Liver (tissue), 9 donors: Measurements from ENCODE around the gene ABHD14A. TPM values are rescaled to one million over a fixed set of nuclear protein-coding genes. Genes with fewer than 3 reads are reported as not detected.

Experiments
- DNase-seq: peaks from one replicate; pipeline ENCODE4 v3.0.0-alpha.2; 2017; ENCODE audit warnings: low spot score
- H3K27ac ChIP-seq, 2 donors: one replicate each; pipeline ENCODE4 v1.7.0; 2013; ENCODE audit warnings: inconsistent platforms in 2 of 2, low read length in 2 of 2, control low read depth in 1 of 2, low read depth in 1 of 2, mild to moderate bottlenecking in 1 of 2
- H3K27me3 ChIP-seq, 4 donors: one replicate each; pipeline versions ENCODE4 v1.6.1 to v1.7.0; 2013; ENCODE audit warnings: low read length in 3 of 4, inconsistent platforms in 1 of 4, mild to moderate bottlenecking in 1 of 4, moderate library complexity in 1 of 4; ENCODE audit not compliant: control insufficient read depth in 4 of 4, insufficient read depth in 4 of 4
- H3K36me3 ChIP-seq, 4 donors: one replicate each; pipeline versions ENCODE4 v1.6.1 to v1.7.0; 2013; ENCODE audit warnings: low read length in 3 of 4, mild to moderate bottlenecking in 3 of 4, low read depth in 1 of 4, moderate library complexity in 1 of 4; ENCODE audit not compliant: control insufficient read depth in 4 of 4, insufficient read depth in 3 of 4
- H3K4me1 ChIP-seq, 4 donors: one replicate each; pipeline versions ENCODE4 v1.6.1 to v1.7.0; 2013; ENCODE audit warnings: low read length in 3 of 4, mild to moderate bottlenecking in 3 of 4, moderate library complexity in 1 of 4; ENCODE audit not compliant: control insufficient read depth in 4 of 4, insufficient read depth in 4 of 4
- H3K4me3 ChIP-seq, 3 donors: one replicate each; pipeline versions ENCODE4 v1.6.1 to v1.7.0; 2013; ENCODE audit warnings: low read length in 3 of 3, control low read depth in 1 of 3, low read depth in 1 of 3, mild to moderate bottlenecking in 1 of 3
- H3K9ac ChIP-seq, 2 donors: one replicate each; pipeline ENCODE4 v1.7.0; 2013; ENCODE audit warnings: low read length in 2 of 2, mild to moderate bottlenecking in 2 of 2, moderate library complexity in 2 of 2, control low read depth in 1 of 2, low read depth in 1 of 2
- H3K9me3 ChIP-seq, 4 donors: one replicate each; pipeline versions ENCODE4 v1.6.1 to v1.7.0; 2013; ENCODE audit warnings: low read length in 3 of 4; ENCODE audit not compliant: control insufficient read depth in 4 of 4
- ATF3 ChIP-seq: IDR thresholded peaks from 2 replicates; pipeline ENCODE4 v1.6.1; 2016; ENCODE audit warnings: antibody characterized with exemption
- EGR1 ChIP-seq, 2 donors: IDR thresholded peaks; 2 replicates each; pipeline ENCODE4 v1.6.1; 2016 to 2018; ENCODE audit warnings: antibody characterized with exemption in 2 of 2, low read depth in 2 of 2
- FOXA1 ChIP-seq: IDR thresholded peaks from 2 replicates; pipeline ENCODE4 v1.6.1; 2016; ENCODE audit warnings: antibody characterized with exemption
- FOXA2 ChIP-seq: IDR thresholded peaks from 2 replicates; pipeline ENCODE4 v1.6.1; 2016; ENCODE audit warnings: antibody characterized with exemption
- GABPA ChIP-seq, 2 donors: IDR thresholded peaks in 1 of 2; conservative IDR thresholded peaks in 1 of 2; 2 replicates each; pipeline ENCODE4 v1.6.1; 2016; ENCODE audit warnings: antibody characterized with exemption in 2 of 2, mild to moderate bottlenecking in 1 of 2, moderate library complexity in 1 of 2
- HNF4A ChIP-seq, 2 donors: conservative IDR thresholded peaks; 2 replicates each; pipeline ENCODE4 v1.6.1; 2016; ENCODE audit warnings: antibody characterized with exemption in 2 of 2, mild to moderate bottlenecking in 2 of 2
- HNF4G ChIP-seq: IDR thresholded peaks from 2 replicates; pipeline ENCODE4 v1.6.1; 2016; ENCODE audit warnings: antibody characterized with exemption
- NR2F2 ChIP-seq: IDR thresholded peaks from 2 replicates; pipeline ENCODE4 v1.6.1; 2016; ENCODE audit warnings: antibody characterized with exemption
- RAD21 ChIP-seq, 2 donors: IDR thresholded peaks; 2 replicates each; pipeline ENCODE4 v1.6.1; 2016; ENCODE audit warnings: antibody characterized with exemption in 2 of 2, mild to moderate bottlenecking in 2 of 2
- REST ChIP-seq: IDR thresholded peaks from 2 replicates; pipeline ENCODE4 v1.6.1; 2016; ENCODE audit warnings: antibody characterized with exemption, mild to moderate bottlenecking
- RXRA ChIP-seq, 2 donors: IDR thresholded peaks; 2 replicates each; pipeline ENCODE4 v1.6.1; 2017 to 2018; ENCODE audit warnings: antibody characterized with exemption in 2 of 2, mild to moderate bottlenecking in 1 of 2
- SP1 ChIP-seq: IDR thresholded peaks from 2 replicates; pipeline ENCODE4 v1.6.1; 2018; ENCODE audit warnings: antibody characterized with exemption, mild to moderate bottlenecking
- TAF1 ChIP-seq: conservative IDR thresholded peaks from 2 replicates; pipeline ENCODE4 v1.6.1; 2016; ENCODE audit warnings: antibody characterized with exemption, mild to moderate bottlenecking
- YY1 ChIP-seq: IDR thresholded peaks from 2 replicates; pipeline ENCODE4 v1.6.1; 2016; ENCODE audit warnings: antibody characterized with exemption, mild to moderate bottlenecking
- WGBS: extraction: QIAGEN DNeasy Blood & Tissue Kit; methylation state at CpG from one replicate; pipeline ENCODE4 v1.1.7; 2013; 5-methylcytosine and 5-hydroxymethylcytosine counted together
- polyA plus RNA-seq, 2 donors: library from polyadenylated mRNA; stranded (reverse) in 1 of 2; unstranded in 1 of 2; fragments of 200-250 nt in 1 of 2; fragments of >200 nt in 1 of 2; fragmentation: Nextera tagmentation in 1 of 2; extraction: Ambion mirVana in 1 of 2; gene quantifications; one replicate each; pipeline versions ENCODE4 v1.2.1 to v1.2.3, GENCODE V29; 2013 to 2015
- total RNA-seq, 2 donors: library from RNA; depleted of rRNA; stranded (reverse); fragments of >200 nt; gene quantifications; one replicate each; pipeline ENCODE4 v1.2.3, GENCODE V29; 2014
- TF ChIP-seq, protein P1 (sequence below): fragments of 150-350 bp; IDR thresholded peaks from 2 replicates; pipeline ENCODE4 v1.5.1; 2017; ENCODE audit warnings: improper control_type of control experiment, low read depth, low read length; ENCODE audit not compliant: missing input control
- TF ChIP-seq, protein P2 (sequence below): IDR thresholded peaks from 2 replicates; pipeline ENCODE4 v1.6.1; 2016; ENCODE audit warnings: antibody characterized with exemption
- TF ChIP-seq, protein P3 (sequence below): IDR thresholded peaks from 2 replicates; pipeline ENCODE4 v1.6.1; 2016; ENCODE audit warnings: antibody characterized with exemption
- donor health status: healthy.
- donor health status: healthy.
- donor health status: healthy.
- donor health status: healthy.
- donor health status: healthy.

ABHD14A gene
- total and polyA plus RNA-seq, 4 donors, result 8.2 to 19.9 (median 13.4) TPM

DNA sequence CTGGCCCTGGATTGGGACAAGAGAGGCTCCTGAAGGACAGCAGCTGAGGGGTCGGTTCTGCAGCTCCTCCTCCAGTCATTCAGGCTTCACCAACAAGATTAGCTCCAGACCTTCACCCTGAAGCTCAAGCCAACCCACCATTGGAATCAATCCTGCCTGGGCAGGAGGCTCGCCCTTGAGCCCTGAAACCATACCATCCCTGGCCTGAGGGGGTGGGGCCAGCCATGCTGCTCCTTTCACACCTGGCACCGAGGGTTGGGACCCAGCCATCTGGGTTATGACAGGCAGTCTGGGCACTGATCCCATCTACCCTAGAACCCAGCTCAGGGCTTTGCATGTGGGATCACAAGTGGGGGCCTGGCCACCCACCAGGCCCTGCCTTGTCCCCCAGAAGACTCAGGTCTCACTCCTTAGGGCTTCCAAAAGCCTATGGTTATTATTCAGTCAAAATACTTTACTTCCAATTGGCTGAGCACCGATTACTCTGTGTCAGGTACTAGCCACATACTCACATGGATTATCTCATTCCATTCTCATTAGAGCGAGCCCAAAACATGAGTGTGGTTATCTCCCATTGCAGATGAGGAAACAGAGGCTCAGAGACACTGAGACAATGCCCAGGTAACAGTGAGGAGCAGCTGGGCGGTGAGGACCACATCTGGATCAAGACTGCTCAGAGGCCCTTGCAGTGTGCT, 4.1 kb upstream of the ABHD14A start:
- DNase-seq, result no peak
- H3K4me1 ChIP-seq, result peaks cover 16 to 64% (median 57%) of the 10 kb centered on the region in 4 donors
- H3K27ac ChIP-seq, result peak overlapping the region in 1 of 2 donors; percentile 29
- H3K9ac ChIP-seq, result no peak overlapping the region
- H3K4me3 ChIP-seq, result no peak overlapping the region
- WGBS, result 46% methylated on average over 6 of the region's 6 CpGs
- no peaks in the 10 kb centered on the region for H3K36me3 ChIP-seq
- H3K9me3 ChIP-seq, result no peaks in the 10 kb centered on the region
- TF ChIP-seq TAF1 (no peak), REST (no peak), HNF4A (conservative IDR thresholded peaks at IDR 0.05) (peak in 1 of 2 donors; percentile 29), FOXA2 (no peak), FOXA1 (no peak), HNF4G (no peak), EGR1 (IDR thresholded peaks at IDR 0.05; ENCODE audit: low read depth in 2 of 2) (no peak), SP1 (no peak)
- TF ChIP-seq, protein P1, sequence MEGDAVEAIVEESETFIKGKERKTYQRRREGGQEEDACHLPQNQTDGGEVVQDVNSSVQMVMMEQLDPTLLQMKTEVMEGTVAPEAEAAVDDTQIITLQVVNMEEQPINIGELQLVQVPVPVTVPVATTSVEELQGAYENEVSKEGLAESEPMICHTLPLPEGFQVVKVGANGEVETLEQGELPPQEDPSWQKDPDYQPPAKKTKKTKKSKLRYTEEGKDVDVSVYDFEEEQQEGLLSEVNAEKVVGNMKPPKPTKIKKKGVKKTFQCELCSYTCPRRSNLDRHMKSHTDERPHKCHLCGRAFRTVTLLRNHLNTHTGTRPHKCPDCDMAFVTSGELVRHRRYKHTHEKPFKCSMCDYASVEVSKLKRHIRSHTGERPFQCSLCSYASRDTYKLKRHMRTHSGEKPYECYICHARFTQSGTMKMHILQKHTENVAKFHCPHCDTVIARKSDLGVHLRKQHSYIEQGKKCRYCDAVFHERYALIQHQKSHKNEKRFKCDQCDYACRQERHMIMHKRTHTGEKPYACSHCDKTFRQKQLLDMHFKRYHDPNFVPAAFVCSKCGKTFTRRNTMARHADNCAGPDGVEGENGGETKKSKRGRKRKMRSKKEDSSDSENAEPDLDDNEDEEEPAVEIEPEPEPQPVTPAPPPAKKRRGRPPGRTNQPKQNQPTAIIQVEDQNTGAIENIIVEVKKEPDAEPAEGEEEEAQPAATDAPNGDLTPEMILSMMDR, result peak; percentile 5
- no peaks in the 10 kb centered on the region for H3K27me3 ChIP-seq

- Histone ChIP-seq H3K4me1 (peaks cover 18 to 68% (median 59%) of the 10 kb centered on the region in 4 donors), H3K27me3 (no peaks in the 10 kb centered on the region), H3K4me3 (no peak overlapping the region), H3K9me3 (no peaks in the 10 kb centered on the region), H3K36me3 (no peaks in the 10 kb centered on the region), H3K9ac (no peak overlapping the region), H3K27ac (peak overlapping the region; percentile 29 to 30)
- DNase-seq, result no peak
- WGBS, result 84% methylated on average over 11 of the region's 11 CpGs
- TF ChIP-seq TAF1 (no peak), EGR1 (IDR thresholded peaks at IDR 0.05; ENCODE audit: low read depth in 2 of 2) (no peak), ATF3 (no peak), GABPA (IDR thresholded peaks at IDR 0.05 in 1 of 2, conservative IDR thresholded peaks at IDR 0.05 in 1 of 2) (no peak), RAD21 (IDR thresholded peaks at IDR 0.05) (no peak), FOXA2 (no peak), RXRA (IDR thresholded peaks at IDR 0.05) (no peak), REST (no peak), FOXA1 (no peak), NR2F2 (no peak), YY1 (no peak), SP1 (no peak)
- TF ChIP-seq, protein P1, result no peak
- TF ChIP-seq, protein P2, sequence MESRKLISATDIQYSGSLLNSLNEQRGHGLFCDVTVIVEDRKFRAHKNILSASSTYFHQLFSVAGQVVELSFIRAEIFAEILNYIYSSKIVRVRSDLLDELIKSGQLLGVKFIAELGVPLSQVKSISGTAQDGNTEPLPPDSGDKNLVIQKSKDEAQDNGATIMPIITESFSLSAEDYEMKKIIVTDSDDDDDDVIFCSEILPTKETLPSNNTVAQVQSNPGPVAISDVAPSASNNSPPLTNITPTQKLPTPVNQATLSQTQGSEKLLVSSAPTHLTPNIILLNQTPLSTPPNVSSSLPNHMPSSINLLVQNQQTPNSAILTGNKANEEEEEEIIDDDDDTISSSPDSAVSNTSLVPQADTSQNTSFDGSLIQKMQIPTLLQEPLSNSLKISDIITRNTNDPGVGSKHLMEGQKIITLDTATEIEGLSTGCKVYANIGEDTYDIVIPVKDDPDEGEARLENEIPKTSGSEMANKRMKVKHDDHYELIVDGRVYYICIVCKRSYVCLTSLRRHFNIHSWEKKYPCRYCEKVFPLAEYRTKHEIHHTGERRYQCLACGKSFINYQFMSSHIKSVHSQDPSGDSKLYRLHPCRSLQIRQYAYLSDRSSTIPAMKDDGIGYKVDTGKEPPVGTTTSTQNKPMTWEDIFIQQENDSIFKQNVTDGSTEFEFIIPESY, result no peak
- TF ChIP-seq, protein P3, sequence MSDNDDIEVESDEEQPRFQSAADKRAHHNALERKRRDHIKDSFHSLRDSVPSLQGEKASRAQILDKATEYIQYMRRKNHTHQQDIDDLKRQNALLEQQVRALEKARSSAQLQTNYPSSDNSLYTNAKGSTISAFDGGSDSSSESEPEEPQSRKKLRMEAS, result no peak
Observed at GRCh38 chr3:51971350-51971749, 3.5 kb upstream of the ABHD14A start.
